DND-41 (cell line): ENCODE measurements around the gene FOXK1.

Experiments used
- CTCF ChIP-seq: IDR thresholded peaks from 2 replicates; pipeline ENCODE4 v1.5.1; 2012; ENCODE audit warnings: borderline replicate concordance, low read length, moderate library complexity, mild to moderate bottlenecking; ENCODE audit not compliant: poor library complexity, severe bottlenecking; ENCODE audit errors: extremely low read depth
- EZH2 ChIP-seq: IDR thresholded peaks from 3 replicates; pipeline ENCODE4 v1.6.1; 2012; ENCODE audit warnings: borderline replicate concordance, low read depth, mild to moderate bottlenecking, moderate library complexity, low read length, inconsistent platforms; ENCODE audit not compliant: severe bottlenecking

- no peak for TF ChIP-seq CTCF
- TF ChIP-seq EZH2: no peak
Measured at GRCh38 chr7:4749798-4750197, 67.7 kb downstream of the FOXK1 start.
